ENCODE results near the gene EGFL7. TPM values are rescaled to one million over a fixed set of nuclear protein-coding genes. Genes with fewer than 3 reads are reported as not detected.

Gene EGFL7
- total RNA-seq, 1 experiment from 2014 or later = 54.6 TPM

DNA sequence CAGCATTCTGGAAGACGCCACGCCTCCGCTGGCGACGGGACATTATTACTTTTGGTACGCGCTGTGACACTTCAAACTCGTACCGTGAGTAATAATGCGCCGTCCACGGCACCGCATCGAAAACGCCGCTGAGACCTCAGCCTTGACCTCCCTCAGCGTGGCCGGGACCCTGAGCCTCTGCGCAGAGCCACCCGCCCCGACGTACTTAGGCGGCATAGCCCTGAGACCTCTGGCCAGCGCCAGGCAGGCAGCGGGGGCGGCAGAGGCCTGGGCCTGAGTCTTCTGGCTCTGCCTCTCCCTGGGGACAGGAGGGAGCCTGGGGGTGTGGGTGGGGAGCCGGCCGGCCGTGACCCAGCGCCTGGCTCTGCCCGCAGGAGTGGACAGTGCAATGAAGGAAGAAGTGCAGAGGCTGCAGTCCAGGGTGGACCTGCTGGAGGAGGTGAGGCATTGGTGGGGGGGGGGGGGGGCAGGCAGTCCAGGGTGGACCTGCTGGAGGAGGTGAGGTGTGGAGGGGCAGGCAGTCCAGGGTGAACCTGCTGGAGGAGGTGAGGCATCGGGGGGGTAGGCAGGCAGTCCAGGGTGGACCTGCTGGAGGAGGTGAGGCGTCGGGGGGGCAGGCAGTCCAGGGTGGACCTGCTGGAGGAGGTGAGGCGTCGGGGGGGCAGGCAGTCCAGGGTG, 8.0 kb downstream of the EGFL7 start:
- Mint-ChIP-seq H3K4me3 (no peak overlapping the region), H3K27ac (no peak overlapping the region), H3K4me1 (0 out of 2 replicates have a peak, but pooled peaks cover 2% of the 10 kb centered on the region), H3K27me3 (ENCODE audit: low read depth) (no peaks in the 10 kb centered on the region), H3K9me3 (no peaks in the 10 kb centered on the region), H3K36me3 (no peaks in the 10 kb centered on the region)
- TF ChIP-seq OVOL2 (CRISPR knock-in tag; IDR thresholded peaks at IDR 0.05; ENCODE audit: borderline replicate concordance) (no peak), KAT7 (CRISPR knock-in tag; IDR thresholded peaks at IDR 0.05; ENCODE audit: borderline replicate concordance) (no peak), ZNF396 (CRISPR knock-in tag; IDR thresholded peaks at IDR 0.05; ENCODE audit: borderline replicate concordance) (no peak), ELF4 (CRISPR knock-in tag; IDR thresholded peaks at IDR 0.05; ENCODE audit: low read depth) (no peak), IRF2 (CRISPR knock-in tag; IDR thresholded peaks at IDR 0.05; ENCODE audit: borderline replicate concordance, low read depth) (no peak), SMAD4 (CRISPR knock-in tag; IDR thresholded peaks at IDR 0.05) (no peak), GTF2I (CRISPR knock-in tag; conservative IDR thresholded peaks at IDR 0.05) (no peak), HMGA2 (CRISPR knock-in tag; IDR thresholded peaks at IDR 0.05) (no peak), ZNF317 (CRISPR knock-in tag; IDR thresholded peaks at IDR 0.05; ENCODE audit: borderline replicate concordance, low read depth) (no peak)
- TF ChIP-seq, protein P1, sequence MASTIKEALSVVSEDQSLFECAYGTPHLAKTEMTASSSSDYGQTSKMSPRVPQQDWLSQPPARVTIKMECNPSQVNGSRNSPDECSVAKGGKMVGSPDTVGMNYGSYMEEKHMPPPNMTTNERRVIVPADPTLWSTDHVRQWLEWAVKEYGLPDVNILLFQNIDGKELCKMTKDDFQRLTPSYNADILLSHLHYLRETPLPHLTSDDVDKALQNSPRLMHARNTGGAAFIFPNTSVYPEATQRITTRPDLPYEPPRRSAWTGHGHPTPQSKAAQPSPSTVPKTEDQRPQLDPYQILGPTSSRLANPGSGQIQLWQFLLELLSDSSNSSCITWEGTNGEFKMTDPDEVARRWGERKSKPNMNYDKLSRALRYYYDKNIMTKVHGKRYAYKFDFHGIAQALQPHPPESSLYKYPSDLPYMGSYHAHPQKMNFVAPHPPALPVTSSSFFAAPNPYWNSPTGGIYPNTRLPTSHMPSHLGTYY (CRISPR knock-in tag; IDR thresholded peaks at IDR 0.05) = no peak
- TF ChIP-seq, protein P2, sequence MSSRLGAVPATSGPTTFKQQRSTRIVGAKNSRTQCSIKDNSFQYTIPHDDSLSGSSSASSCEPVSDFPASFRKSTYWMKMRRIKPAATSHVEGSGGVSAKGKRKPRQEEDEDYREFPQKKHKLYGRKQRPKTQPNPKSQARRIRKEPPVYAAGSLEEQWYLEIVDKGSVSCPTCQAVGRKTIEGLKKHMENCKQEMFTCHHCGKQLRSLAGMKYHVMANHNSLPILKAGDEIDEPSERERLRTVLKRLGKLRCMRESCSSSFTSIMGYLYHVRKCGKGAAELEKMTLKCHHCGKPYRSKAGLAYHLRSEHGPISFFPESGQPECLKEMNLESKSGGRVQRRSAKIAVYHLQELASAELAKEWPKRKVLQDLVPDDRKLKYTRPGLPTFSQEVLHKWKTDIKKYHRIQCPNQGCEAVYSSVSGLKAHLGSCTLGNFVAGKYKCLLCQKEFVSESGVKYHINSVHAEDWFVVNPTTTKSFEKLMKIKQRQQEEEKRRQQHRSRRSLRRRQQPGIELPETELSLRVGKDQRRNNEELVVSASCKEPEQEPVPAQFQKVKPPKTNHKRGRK (CRISPR knock-in tag; IDR thresholded peaks at IDR 0.05; ENCODE audit: borderline replicate concordance) = no peak
- TF ChIP-seq, protein P3, sequence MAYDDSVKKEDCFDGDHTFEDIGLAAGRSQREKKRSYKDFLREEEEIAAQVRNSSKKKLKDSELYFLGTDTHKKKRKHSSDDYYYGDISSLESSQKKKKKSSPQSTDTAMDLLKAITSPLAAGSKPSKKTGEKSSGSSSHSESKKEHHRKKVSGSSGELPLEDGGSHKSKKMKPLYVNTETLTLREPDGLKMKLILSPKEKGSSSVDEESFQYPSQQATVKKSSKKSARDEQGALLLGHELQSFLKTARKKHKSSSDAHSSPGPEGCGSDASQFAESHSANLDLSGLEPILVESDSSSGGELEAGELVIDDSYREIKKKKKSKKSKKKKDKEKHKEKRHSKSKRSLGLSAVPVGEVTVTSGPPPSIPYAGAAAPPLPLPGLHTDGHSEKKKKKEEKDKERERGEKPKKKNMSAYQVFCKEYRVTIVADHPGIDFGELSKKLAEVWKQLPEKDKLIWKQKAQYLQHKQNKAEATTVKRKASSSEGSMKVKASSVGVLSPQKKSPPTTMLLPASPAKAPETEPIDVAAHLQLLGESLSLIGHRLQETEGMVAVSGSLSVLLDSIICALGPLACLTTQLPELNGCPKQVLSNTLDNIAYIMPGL (CRISPR knock-in tag; IDR thresholded peaks at IDR 0.05) = no peak
- TF ChIP-seq, protein P4, sequence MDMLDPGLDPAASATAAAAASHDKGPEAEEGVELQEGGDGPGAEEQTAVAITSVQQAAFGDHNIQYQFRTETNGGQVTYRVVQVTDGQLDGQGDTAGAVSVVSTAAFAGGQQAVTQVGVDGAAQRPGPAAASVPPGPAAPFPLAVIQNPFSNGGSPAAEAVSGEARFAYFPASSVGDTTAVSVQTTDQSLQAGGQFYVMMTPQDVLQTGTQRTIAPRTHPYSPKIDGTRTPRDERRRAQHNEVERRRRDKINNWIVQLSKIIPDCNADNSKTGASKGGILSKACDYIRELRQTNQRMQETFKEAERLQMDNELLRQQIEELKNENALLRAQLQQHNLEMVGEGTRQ (CRISPR knock-in tag; IDR thresholded peaks at IDR 0.05) = no peak
- TF ChIP-seq, protein P5, sequence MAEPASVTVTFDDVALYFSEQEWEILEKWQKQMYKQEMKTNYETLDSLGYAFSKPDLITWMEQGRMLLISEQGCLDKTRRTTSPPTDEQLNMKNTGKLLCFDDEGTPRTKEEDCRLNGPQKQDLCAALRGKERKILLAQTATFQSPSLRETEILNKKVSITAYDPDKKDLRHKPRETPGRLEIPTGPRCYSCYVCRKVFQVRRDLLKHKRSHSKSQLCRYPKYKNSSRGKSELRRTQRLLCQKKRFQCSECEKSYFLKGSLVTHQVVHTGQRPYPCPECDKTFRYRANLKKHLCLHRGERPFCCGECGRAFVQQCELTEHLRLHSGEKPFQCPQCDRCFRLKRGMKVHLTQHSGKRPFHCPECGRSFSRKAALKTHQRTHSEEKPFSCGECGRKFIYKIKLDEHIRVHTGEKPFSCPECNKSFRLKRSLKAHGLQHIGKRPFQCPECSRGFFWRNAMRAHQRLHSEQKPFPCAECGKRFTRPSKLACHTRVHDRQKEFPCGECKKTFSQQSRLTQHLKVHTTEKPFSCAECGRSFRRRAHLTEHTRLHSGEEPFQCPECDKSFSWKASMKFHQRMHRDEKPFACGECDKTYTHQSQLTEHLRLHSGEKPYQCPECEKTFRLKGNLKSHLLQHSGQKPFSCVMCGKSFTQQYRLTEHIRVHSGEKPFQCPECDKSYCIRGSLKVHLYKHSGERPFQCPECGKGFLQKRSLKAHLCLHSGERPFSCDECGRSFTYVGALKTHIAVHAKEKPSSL (CRISPR knock-in tag; conservative IDR thresholded peaks at IDR 0.05) = no peak
- TF ChIP-seq, protein P6, sequence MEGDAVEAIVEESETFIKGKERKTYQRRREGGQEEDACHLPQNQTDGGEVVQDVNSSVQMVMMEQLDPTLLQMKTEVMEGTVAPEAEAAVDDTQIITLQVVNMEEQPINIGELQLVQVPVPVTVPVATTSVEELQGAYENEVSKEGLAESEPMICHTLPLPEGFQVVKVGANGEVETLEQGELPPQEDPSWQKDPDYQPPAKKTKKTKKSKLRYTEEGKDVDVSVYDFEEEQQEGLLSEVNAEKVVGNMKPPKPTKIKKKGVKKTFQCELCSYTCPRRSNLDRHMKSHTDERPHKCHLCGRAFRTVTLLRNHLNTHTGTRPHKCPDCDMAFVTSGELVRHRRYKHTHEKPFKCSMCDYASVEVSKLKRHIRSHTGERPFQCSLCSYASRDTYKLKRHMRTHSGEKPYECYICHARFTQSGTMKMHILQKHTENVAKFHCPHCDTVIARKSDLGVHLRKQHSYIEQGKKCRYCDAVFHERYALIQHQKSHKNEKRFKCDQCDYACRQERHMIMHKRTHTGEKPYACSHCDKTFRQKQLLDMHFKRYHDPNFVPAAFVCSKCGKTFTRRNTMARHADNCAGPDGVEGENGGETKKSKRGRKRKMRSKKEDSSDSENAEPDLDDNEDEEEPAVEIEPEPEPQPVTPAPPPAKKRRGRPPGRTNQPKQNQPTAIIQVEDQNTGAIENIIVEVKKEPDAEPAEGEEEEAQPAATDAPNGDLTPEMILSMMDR (IDR thresholded peaks at IDR 0.05) = no peak
- TF ChIP-seq, protein P7, sequence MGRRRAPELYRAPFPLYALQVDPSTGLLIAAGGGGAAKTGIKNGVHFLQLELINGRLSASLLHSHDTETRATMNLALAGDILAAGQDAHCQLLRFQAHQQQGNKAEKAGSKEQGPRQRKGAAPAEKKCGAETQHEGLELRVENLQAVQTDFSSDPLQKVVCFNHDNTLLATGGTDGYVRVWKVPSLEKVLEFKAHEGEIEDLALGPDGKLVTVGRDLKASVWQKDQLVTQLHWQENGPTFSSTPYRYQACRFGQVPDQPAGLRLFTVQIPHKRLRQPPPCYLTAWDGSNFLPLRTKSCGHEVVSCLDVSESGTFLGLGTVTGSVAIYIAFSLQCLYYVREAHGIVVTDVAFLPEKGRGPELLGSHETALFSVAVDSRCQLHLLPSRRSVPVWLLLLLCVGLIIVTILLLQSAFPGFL (CRISPR knock-in tag; IDR thresholded peaks at IDR 0.05; ENCODE audit: borderline replicate concordance) = no peak
- ChIA-PET POLR2A (no interaction called here), CTCF (interaction anchor here (0.5 to 3.4 kb wide), 17 partner anchors 12 to 308 kb away, joined by 3 to 103 read pairs (median 5); partner anchors contain the start of genes AGPAT2 and DNLZ)
- ATAC-seq (no peak), DNase-seq (ENCODE audit: low spot score) (no peak)
